ENCODE results near the gene ZBTB18.

Gene ZBTB18

GRCh38 chr1:244050835-244051444, at the start of gene ZBTB18:
ZBTB18 (plus strand) TSS chr1:244051283; CDS start chr1:244051432, 149 bp downstream.
- 0 out of 2 replicates have a peak, but pooled peaks have one; percentile 47 for TF ChIP-seq GLIS3 (CRISPR knock-in tag; IDR thresholded peaks at IDR 0.05)
- no peak for TF ChIP-seq CSDC2 (CRISPR knock-in tag; IDR thresholded peaks at IDR 0.05)
- TF ChIP-seq ISL1 (CRISPR knock-in tag; IDR thresholded peaks at IDR 0.05) = 0 out of 2 replicates have a peak, but pooled peaks have one; percentile 23
- TF ChIP-seq TSHZ2 (CRISPR knock-in tag; IDR thresholded peaks at IDR 0.05) = 0 out of 2 replicates have a peak, but pooled peaks have one; percentile 8
- peak; percentile 37 for TF ChIP-seq ZC3H10 (CRISPR knock-in tag; IDR thresholded peaks at IDR 0.05)
- TF ChIP-seq RARB (CRISPR knock-in tag; IDR thresholded peaks at IDR 0.05) = peak; percentile 34; the same call in 1 of the 2 replicates
- TF ChIP-seq BACH2 (CRISPR knock-in tag; IDR thresholded peaks at IDR 0.05; ENCODE audit: borderline replicate concordance) = no peak
- peak; percentile 42; the same call in 1 of the 2 replicates for TF ChIP-seq TOX (CRISPR knock-in tag; IDR thresholded peaks at IDR 0.05; ENCODE audit: borderline replicate concordance)
- ATAC-seq = peak; percentile 33

- no peak for TF ChIP-seq OSR1 (CRISPR knock-in tag; IDR thresholded peaks at IDR 0.05)
- TF ChIP-seq CREB5 (CRISPR knock-in tag; IDR thresholded peaks at IDR 0.05; ENCODE audit: low read depth) = no peak
- no peak for TF ChIP-seq TOX (CRISPR knock-in tag; IDR thresholded peaks at IDR 0.05; ENCODE audit: borderline replicate concordance)
- ATAC-seq = no peak
These were observed 48.4 kb upstream of the ZBTB18 start for GRCh38 chr1:244002721-244003120.

GRCh38 chr1:244005455-244005854, 45.6 kb upstream of the ZBTB18 start:
- no peak for TF ChIP-seq TCF4 (CRISPR knock-in tag; IDR thresholded peaks at IDR 0.05; ENCODE audit: borderline replicate concordance)
- TF ChIP-seq ZFP30 (CRISPR knock-in tag; IDR thresholded peaks at IDR 0.05) = no peak
- TF ChIP-seq ZFP3 (CRISPR knock-in tag; IDR thresholded peaks at IDR 0.05) = no peak
- TF ChIP-seq OSR1 (CRISPR knock-in tag; IDR thresholded peaks at IDR 0.05) = no peak
- no peak for TF ChIP-seq CSDC2 (CRISPR knock-in tag; IDR thresholded peaks at IDR 0.05)
- TF ChIP-seq ESRRG (CRISPR knock-in tag; IDR thresholded peaks at IDR 0.05) = no peak
- no peak for ATAC-seq

GRCh38 chr1:244006381-244006901, 44.6 kb upstream of the ZBTB18 start:
- TF ChIP-seq TOX (CRISPR knock-in tag; IDR thresholded peaks at IDR 0.05; ENCODE audit: borderline replicate concordance) = no peak
- no peak for ATAC-seq

GRCh38 chr1:244006961-244007360, 44.1 kb upstream of the ZBTB18 start:
- TF ChIP-seq POU6F1 (CRISPR knock-in tag; IDR thresholded peaks at IDR 0.05; ENCODE audit: borderline replicate concordance, low read depth) = no peak
- no peak for TF ChIP-seq BACH2 (CRISPR knock-in tag; IDR thresholded peaks at IDR 0.05; ENCODE audit: borderline replicate concordance)
- TF ChIP-seq ZNF70 (CRISPR knock-in tag; IDR thresholded peaks at IDR 0.05) = no peak
- no peak for TF ChIP-seq ZFP30 (CRISPR knock-in tag; IDR thresholded peaks at IDR 0.05)
- TF ChIP-seq ARNTL (CRISPR knock-in tag; IDR thresholded peaks at IDR 0.05; ENCODE audit: borderline replicate concordance, low read depth) = no peak
- no peak for TF ChIP-seq ZC3H10 (CRISPR knock-in tag; IDR thresholded peaks at IDR 0.05)
- no peak for TF ChIP-seq PATZ1 (CRISPR knock-in tag; IDR thresholded peaks at IDR 0.05; ENCODE audit: borderline replicate concordance)
- TF ChIP-seq TSHZ2 (CRISPR knock-in tag; IDR thresholded peaks at IDR 0.05) = no peak
- no peak for TF ChIP-seq ZNF8 (CRISPR knock-in tag; IDR thresholded peaks at IDR 0.05)
- TF ChIP-seq ISL1 (CRISPR knock-in tag; IDR thresholded peaks at IDR 0.05) = no peak
- TF ChIP-seq GLIS3 (CRISPR knock-in tag; IDR thresholded peaks at IDR 0.05) = no peak
- no peak for TF ChIP-seq PPARA (CRISPR knock-in tag; IDR thresholded peaks at IDR 0.05; ENCODE audit: borderline replicate concordance)
- no peak for ATAC-seq

Data from SK-N-SH treated with all-trans-retinoic acid at 6 μM for 48 hours (cell line).